ENCODE results near the gene NPDC1. TPM values are rescaled to one million over a fixed set of nuclear protein-coding genes. Genes with fewer than 3 reads are reported as not detected.

NPDC1 gene
- total RNA-seq, 1 donor from 2014 or later, result 36.0 TPM

DNA sequence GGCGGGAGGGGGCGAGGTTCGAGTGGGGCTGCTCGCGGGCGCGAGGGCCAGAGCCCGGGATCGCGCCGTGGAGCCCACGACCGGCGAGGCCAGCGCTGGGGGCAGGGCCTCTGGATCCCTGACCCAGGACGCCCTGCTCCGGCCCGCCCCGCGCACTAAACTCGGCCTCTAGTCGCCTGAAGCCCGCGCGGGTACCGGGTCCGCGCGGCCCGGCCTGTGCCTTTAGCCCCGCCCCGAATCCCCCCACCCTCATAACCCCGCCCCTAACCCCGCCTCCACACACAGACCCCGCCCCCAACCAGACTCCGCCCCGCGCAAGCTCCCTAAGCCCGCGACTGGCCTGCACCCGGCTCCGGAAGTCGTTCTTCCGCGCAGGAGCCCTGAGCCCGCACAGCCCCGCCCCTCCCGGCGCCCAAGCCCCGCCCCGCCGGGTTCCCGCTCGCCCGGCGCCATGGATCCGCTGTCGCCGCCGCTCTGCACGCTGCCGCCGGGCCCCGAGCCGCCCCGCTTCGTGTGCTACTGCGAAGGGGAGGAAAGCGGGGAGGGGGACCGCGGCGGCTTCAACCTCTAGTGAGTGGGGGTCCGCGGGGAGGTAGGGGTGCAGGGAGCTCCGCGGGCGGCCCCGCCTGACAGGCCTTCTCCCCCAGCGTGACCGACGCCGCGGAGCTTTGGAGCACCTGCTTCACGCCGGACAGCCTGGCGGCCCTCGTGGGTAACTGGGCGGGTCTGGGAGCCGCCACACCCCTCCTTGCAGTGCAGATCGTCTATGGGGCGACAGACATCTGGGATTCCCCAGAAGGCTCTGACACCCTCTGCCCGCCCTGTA, 53.8 kb downstream of the NPDC1 start, which contains the start of gene PAXX:
TSS of gene PAXX (plus strand) at position 430 of the 826 bp plus-strand sequence. CDS start at position 452, 22 bp downstream.
- peak within 1 kb of the TSS; percentile 83 for H3K4me3 Mint-ChIP-seq (ENCODE audit: low read depth)
- H3K4me1 Mint-ChIP-seq (ENCODE audit: low read depth), result peaks cover 10% of the 10 kb centered on the region
- H3K9me3 Mint-ChIP-seq, result no peaks in the 10 kb centered on the region
- H3K36me3 Mint-ChIP-seq (ENCODE audit: low read depth), result peaks cover 10% of the 10 kb centered on the region
- H3K27me3 Mint-ChIP-seq (ENCODE audit: low read depth), result peaks cover 17% of the 10 kb centered on the region
- DNase-seq (ENCODE audit: low spot score), result peak; percentile 93
- intact Hi-C loops (cut with micrococcal nuclease), result loop anchor here (1.0 to 5.0 kb wide), 3 partner anchors 35 to 201 kb away; partner anchors contain the start of genes ABCA2 and TMEM141
- peak within 1 kb of the TSS; percentile 77 for H3K27ac Mint-ChIP-seq

DNA sequence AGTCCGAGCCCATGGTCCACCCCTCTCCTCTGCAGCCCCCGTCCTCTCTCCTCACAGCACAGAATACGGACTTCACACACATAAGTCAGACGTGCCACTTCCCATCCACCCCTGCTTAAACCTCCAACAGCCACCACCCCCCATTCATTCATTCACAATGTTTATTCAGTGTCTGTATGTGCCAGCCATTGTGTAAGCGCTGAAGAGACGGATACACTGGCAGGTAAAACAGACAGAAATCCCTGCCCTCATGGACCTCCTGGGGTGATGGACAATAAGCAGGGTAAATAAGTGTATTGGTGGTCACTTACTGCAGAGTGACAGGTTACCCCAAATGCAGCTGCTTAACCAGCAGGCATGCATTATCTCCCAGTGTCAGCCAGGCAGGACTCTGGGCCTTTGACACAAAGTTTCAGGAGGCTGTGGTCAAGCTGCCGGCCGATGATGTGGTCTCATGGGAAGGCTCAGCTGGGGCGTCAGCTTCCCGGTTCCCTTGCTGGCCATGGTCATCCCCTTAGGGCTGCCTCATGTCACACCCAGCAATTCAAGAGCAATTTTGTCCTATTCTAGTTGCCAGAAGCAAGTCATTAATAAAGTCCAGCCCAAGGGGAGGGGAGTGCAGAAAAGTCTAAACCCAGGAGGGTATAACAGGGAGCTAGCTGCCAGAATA, 55.6 kb downstream of the NPDC1 start:
- H3K4me1 Mint-ChIP-seq (ENCODE audit: low read depth), result peaks cover 8% of the 10 kb centered on the region
- no peaks in the 10 kb centered on the region for H3K9me3 Mint-ChIP-seq
- intact Hi-C loops (cut with micrococcal nuclease), result loop anchor here (5.0 kb wide), 1 partner anchor 37 kb away; the partner anchor contains the start of gene ABCA2
- H3K27ac Mint-ChIP-seq, result peak overlapping the region; percentile 67
- peaks cover 10% of the 10 kb centered on the region for H3K36me3 Mint-ChIP-seq (ENCODE audit: low read depth)
- H3K27me3 Mint-ChIP-seq (ENCODE audit: low read depth), result peaks cover 24% of the 10 kb centered on the region
- peak overlapping the region; percentile 78 for H3K4me3 Mint-ChIP-seq (ENCODE audit: low read depth)
- no peak for DNase-seq (ENCODE audit: low spot score)

Other genes starting within 250 kb of the NPDC1 start
- 0.11 TPM in 1 of 2 replicates, not detected in the other for gene CCDC183, start 249.8 kb downstream of the NPDC1 start, total RNA-seq
- 108 and 111 TPM in 2 replicates for gene RABL6, start 238.2 kb downstream of the NPDC1 start, total RNA-seq
- 5.0 and 5.1 TPM in 2 replicates for gene AJM1, start 203.7 kb downstream of the NPDC1 start, total RNA-seq
- 127 and 133 TPM in 2 replicates for gene PHPT1, start 196.8 kb downstream of the NPDC1 start, total RNA-seq
- gene MAMDC4, start 193.8 kb downstream of the NPDC1 start, total RNA-seq, result 19.0 and 21.0 TPM in 2 replicates
- gene EDF1, start 179.9 kb downstream of the NPDC1 start, total RNA-seq, result 381 and 410 TPM in 2 replicates
- 59.5 and 60.4 TPM in 2 replicates for gene TRAF2, start 159.7 kb downstream of the NPDC1 start, total RNA-seq
- 94.4 and 95.9 TPM in 2 replicates for gene FBXW5, start 101.4 kb downstream of the NPDC1 start, total RNA-seq
- 0.76 and 0.89 TPM in 2 replicates for gene C8G, start 100.9 kb downstream of the NPDC1 start, total RNA-seq
- gene LCN12, start 93.9 kb downstream of the NPDC1 start, total RNA-seq, result 2.0 and 2.1 TPM in 2 replicates
- not detected in 2 replicates for gene PTGDS, start 68.7 kb downstream of the NPDC1 start, total RNA-seq
- gene LCNL1, start 63.2 kb downstream of the NPDC1 start, total RNA-seq, result not detected in 2 replicates
- 60.5 and 72.6 TPM in 2 replicates for gene PAXX, start 53.8 kb downstream of the NPDC1 start, total RNA-seq
- not detected in 2 replicates for gene CLIC3, start 49.6 kb downstream of the NPDC1 start, total RNA-seq
- gene ABCA2, start 17.9 kb downstream of the NPDC1 start, total RNA-seq, result 27.4 and 31.4 TPM in 2 replicates
- 0.21 TPM in 1 of 2 replicates, not detected in the other for gene FUT7, start 14.1 kb downstream of the NPDC1 start, total RNA-seq
- not detected in 2 replicates for gene ENTPD2, start 7.9 kb upstream of the NPDC1 start, total RNA-seq
- 26.5 and 27.1 TPM in 2 replicates for gene SAPCD2, start 24.4 kb upstream of the NPDC1 start, total RNA-seq
- gene UAP1L1, start 31.3 kb upstream of the NPDC1 start, total RNA-seq, result 20.0 and 22.3 TPM in 2 replicates
- 47.5 and 52.2 TPM in 2 replicates for gene MAN1B1, start 40.8 kb upstream of the NPDC1 start, total RNA-seq
- 318 and 321 TPM in 2 replicates for gene DPP7, start 68.6 kb upstream of the NPDC1 start, total RNA-seq
- 0.07 TPM in 1 of 2 replicates, not detected in the other for gene GRIN1, start 93.0 kb upstream of the NPDC1 start, total RNA-seq
- 0.21 and 0.34 TPM in 2 replicates for gene LRRC26, start 123.9 kb upstream of the NPDC1 start, total RNA-seq
- gene TMEM210, start 125.9 kb upstream of the NPDC1 start, total RNA-seq, result not detected in 2 replicates
- 52.3 and 58.5 TPM in 2 replicates for gene ANAPC2, start 142.4 kb upstream of the NPDC1 start, total RNA-seq
- 91.6 and 91.8 TPM in 2 replicates for gene SSNA1, start 142.5 kb upstream of the NPDC1 start, total RNA-seq
- 16.4 and 18.2 TPM in 2 replicates for gene TPRN, start 154.6 kb upstream of the NPDC1 start, total RNA-seq
- gene TMEM203, start 159.5 kb upstream of the NPDC1 start, total RNA-seq, result 34.9 and 35.0 TPM in 2 replicates
- gene NDOR1, start 159.5 kb upstream of the NPDC1 start, total RNA-seq, result 38.2 and 40.2 TPM in 2 replicates
- 9.5 and 10.1 TPM in 2 replicates for gene RNF208, start 176.1 kb upstream of the NPDC1 start, total RNA-seq
- gene CYSRT1, start 179.0 kb upstream of the NPDC1 start, total RNA-seq, result 0.41 and 0.50 TPM in 2 replicates
- not detected in 2 replicates for gene RNF224, start 181.3 kb upstream of the NPDC1 start, total RNA-seq
- not detected in 2 replicates for gene SLC34A3, start 184.7 kb upstream of the NPDC1 start, total RNA-seq
- gene TUBB4B, start 195.1 kb upstream of the NPDC1 start, total RNA-seq, result 357 and 361 TPM in 2 replicates
- gene STPG3, start 205.1 kb upstream of the NPDC1 start, total RNA-seq, result 0.48 TPM in 2 replicates
- 71.4 and 72.6 TPM in 2 replicates for gene NELFB, start 209.2 kb upstream of the NPDC1 start, total RNA-seq
- gene TOR4A, start 231.5 kb upstream of the NPDC1 start, total RNA-seq, result 17.2 and 17.5 TPM in 2 replicates